Middle frontal gyrus (tissue), 1 donor: ENCODE measurements around the gene MAPK14.
"Not testable (repeated sequence)": the region's sequence is repeated elsewhere in the genome, so short reads cannot be mapped to it uniquely, and the experiment has no call there.

Source experiments
- DNase-seq: peaks from one replicate; pipeline ENCODE4 v3.0.0-alpha.2; 2015; ENCODE audit warnings: low spot score; ENCODE audit errors: extremely low spot score

The MAPK14 gene

GRCh38 chr6:36027501-36028087, at the start of gene MAPK14:
Gene MAPK14, plus strand, starts transcription at chr6:36027808. Its CDS starts 350 bp downstream, at chr6:36028158.
- DNase-seq, result peak; percentile 100

- DNase-seq, result not testable (repeated sequence)
Observed at GRCh38 chr6:35980126-35980525, 47.5 kb upstream of the MAPK14 start.

GRCh38 chr6:35980991-35981645, 46.5 kb upstream of the MAPK14 start:
- no peak for DNase-seq

GRCh38 chr6:35984701-35985100, 42.9 kb upstream of the MAPK14 start:
- no peak for DNase-seq

GRCh38 chr6:35988047-35988446, 39.6 kb upstream of the MAPK14 start:
- DNase-seq, result not testable (repeated sequence)

- DNase-seq, result no peak
Observed at GRCh38 chr6:35993150-35993549, 34.5 kb upstream of the MAPK14 start.

- DNase-seq, result no peak
Observed at GRCh38 chr6:36000451-36000850, 27.2 kb upstream of the MAPK14 start.

- DNase-seq, result no peak
Observed at GRCh38 chr6:36015666-36016065, 11.9 kb upstream of the MAPK14 start.

GRCh38 chr6:36018339-36018738, 9.3 kb upstream of the MAPK14 start:
- no peak for DNase-seq

- no peak for DNase-seq
Observed at GRCh38 chr6:36019167-36019566, 8.4 kb upstream of the MAPK14 start.

GRCh38 chr6:36020154-36020553, 7.5 kb upstream of the MAPK14 start:
- no peak for DNase-seq

GRCh38 chr6:36023996-36024795, 3.4 kb upstream of the MAPK14 start, which contains the start of gene SLC26A8:
Gene SLC26A8, minus strand, starts transcription at chr6:36024641. Its CDS starts 4,934 bp downstream, at chr6:36019707.
- DNase-seq, result no peak

- DNase-seq, result no peak
Observed at GRCh38 chr6:36025260-36025931, 2.2 kb upstream of the MAPK14 start.

GRCh38 chr6:36025932-36026327, 1.7 kb upstream of the MAPK14 start:
- no peak for DNase-seq

- no peak for DNase-seq
Observed at GRCh38 chr6:36028088-36028876, 674 bp downstream of the MAPK14 start.

GRCh38 chr6:36028877-36029324, 1.3 kb downstream of the MAPK14 start:
- DNase-seq, result peak; percentile 36

GRCh38 chr6:36029464-36029863, 1.9 kb downstream of the MAPK14 start:
- no peak for DNase-seq

- no peak for DNase-seq
Observed at GRCh38 chr6:36032261-36032660, 4.7 kb downstream of the MAPK14 start.

- not testable (repeated sequence) for DNase-seq
Observed at GRCh38 chr6:36033144-36033543, 5.5 kb downstream of the MAPK14 start.

- no peak for DNase-seq
Observed at GRCh38 chr6:36033935-36034334, 6.3 kb downstream of the MAPK14 start.

GRCh38 chr6:36034441-36034840, 6.8 kb downstream of the MAPK14 start:
- no peak for DNase-seq
